ENCODE results near the gene ACBD6.

The ACBD6 gene

DNA sequence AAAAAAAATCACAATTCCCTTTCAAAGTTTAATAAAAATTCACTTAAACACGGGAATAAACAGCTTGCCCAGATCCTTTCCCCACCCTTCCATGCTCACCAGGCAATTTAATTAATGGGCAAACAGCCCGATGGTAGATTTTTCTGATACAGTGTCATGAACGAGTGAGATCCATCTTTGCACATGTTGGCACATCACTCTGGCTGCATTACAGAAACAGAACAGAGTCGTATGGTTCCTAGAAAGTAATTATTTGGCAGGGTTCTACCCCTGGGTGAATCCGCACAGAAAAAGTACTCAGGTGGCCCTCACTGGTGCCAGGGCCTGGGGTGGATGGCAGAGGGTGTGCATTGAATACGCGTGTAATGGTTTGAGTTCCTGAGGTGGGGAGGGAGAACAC lies 31.8 kb upstream of the ACBD6 start:
- H3K4me3 ChIP-seq (ENCODE audit: low read depth, low read length), result no peak overlapping the region
- TF ChIP-seq, protein P1, sequence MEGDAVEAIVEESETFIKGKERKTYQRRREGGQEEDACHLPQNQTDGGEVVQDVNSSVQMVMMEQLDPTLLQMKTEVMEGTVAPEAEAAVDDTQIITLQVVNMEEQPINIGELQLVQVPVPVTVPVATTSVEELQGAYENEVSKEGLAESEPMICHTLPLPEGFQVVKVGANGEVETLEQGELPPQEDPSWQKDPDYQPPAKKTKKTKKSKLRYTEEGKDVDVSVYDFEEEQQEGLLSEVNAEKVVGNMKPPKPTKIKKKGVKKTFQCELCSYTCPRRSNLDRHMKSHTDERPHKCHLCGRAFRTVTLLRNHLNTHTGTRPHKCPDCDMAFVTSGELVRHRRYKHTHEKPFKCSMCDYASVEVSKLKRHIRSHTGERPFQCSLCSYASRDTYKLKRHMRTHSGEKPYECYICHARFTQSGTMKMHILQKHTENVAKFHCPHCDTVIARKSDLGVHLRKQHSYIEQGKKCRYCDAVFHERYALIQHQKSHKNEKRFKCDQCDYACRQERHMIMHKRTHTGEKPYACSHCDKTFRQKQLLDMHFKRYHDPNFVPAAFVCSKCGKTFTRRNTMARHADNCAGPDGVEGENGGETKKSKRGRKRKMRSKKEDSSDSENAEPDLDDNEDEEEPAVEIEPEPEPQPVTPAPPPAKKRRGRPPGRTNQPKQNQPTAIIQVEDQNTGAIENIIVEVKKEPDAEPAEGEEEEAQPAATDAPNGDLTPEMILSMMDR (IDR thresholded peaks at IDR 0.05; ENCODE audit: low read depth, low read length, missing control alignments), result no peak
- DNase-seq (ENCODE audit: low read depth), result no peak

DNA sequence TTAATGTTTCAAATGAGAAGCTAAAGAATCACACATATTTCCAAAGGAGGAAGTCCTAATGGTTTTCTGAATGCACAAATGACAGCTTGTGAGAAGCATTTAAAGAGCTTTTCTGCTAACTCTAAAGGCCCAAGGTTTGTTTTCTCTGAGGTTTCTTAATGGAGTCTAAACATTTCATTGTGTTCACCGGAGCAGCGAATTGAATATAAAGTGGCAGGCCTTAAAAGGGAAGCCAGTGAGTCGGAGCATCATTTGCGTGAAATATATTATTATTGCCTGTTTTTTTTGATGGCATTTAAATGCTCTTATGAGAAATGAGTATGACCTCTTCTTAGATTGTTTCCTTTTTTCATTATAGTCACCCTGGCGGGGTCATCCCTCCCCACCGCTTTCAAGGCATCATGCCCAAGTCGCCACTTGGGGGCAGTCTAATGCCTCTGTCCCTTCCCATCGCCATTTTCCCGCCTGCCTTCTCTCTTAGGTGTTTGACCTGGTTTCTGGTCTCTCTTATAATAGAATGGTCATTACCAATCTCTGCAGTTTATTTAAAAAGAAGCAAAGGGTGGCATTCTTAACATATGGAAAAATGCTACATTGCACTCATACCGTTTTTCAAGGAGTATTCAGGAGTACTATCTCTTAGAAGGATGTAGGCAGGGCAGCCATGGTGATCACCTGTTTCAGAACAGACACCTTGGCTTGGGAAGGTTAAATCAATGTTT lies 31.1 kb upstream of the ACBD6 start:
- no peak overlapping the region for H3K4me3 ChIP-seq (ENCODE audit: low read depth, low read length)
- peak; percentile 24 for DNase-seq (ENCODE audit: low read depth)
- TF ChIP-seq, protein P1 (IDR thresholded peaks at IDR 0.05; ENCODE audit: low read depth, low read length, missing control alignments), result peak; percentile 87

DNA sequence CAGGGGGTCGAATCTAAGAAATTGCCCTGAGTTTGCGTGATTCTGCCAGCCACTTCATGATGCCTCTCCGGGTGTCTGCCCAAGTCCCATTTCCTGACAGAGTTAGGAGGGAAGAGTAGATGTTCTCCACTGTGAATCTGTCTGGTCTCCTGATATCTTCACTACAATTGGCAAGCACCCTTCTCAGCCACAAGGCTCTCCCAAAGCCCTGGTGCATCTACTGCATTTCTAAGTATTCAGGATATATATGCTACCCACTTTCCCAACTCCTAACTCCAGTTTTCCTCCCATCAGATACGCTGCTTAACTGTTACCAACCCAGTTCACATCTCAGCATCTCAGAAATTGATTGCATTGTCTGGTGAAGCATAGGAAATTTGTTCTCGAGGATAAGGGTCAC lies 30.5 kb upstream of the ACBD6 start:
- TF ChIP-seq, protein P1 (IDR thresholded peaks at IDR 0.05; ENCODE audit: low read depth, low read length, missing control alignments), result no peak
- DNase-seq (ENCODE audit: low read depth), result no peak
- H3K4me3 ChIP-seq (ENCODE audit: low read depth, low read length), result no peak overlapping the region

DNA sequence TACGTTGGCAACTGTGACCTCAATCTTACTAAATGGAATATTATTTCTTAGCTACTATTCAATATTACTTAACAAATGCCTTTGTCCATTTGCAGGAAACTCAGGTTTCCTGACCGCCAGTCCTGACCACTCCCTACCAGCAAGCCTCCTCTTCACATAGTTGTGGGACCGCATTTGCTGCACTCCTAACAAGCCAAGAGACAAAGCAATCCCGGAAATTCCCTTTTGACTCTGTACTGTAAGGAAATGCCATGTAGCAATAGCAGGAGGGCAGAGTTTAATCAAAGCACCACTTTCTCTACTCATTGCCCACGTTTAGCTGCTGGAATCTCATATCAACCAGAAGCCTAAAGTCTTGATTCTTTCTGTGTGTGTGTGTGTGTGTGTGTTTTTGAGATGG lies 28.1 kb upstream of the ACBD6 start:
- no peak overlapping the region for H3K4me3 ChIP-seq (ENCODE audit: low read depth, low read length)
- DNase-seq (ENCODE audit: low read depth), result no peak
- TF ChIP-seq, protein P1 (IDR thresholded peaks at IDR 0.05; ENCODE audit: low read depth, low read length, missing control alignments), result no peak

DNA sequence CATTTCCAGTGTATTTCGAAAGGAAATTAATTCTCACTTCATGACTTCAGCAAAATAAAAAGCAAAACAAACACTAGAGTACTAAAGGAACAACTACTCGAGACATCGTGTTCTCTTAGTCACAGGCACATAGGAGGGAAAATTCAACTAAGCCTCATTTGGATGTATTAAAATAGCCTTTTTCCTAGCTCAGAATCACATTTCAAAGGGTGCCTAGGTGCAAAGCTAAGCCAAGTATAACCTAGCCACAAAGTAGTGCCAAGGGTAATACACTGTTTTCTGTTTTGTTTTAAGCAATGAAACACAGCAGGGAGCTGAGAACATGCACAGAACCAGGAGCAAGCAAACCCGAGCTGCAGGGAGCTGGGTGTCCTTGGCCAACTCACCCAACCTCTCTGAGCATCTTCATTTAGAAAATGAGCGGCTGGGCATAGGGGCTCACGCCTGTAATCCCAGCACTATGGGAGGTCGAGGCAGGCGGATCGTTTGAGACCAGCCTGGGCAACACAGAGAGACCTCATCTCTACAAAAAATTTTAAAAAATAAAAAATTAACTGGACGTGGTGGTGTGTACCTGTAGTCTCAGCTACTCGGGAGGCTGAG lies 26.6 kb upstream of the ACBD6 start:
- H3K4me3 ChIP-seq (ENCODE audit: low read depth, low read length), result no peak overlapping the region
- no peak for DNase-seq (ENCODE audit: low read depth)
- TF ChIP-seq, protein P1 (IDR thresholded peaks at IDR 0.05; ENCODE audit: low read depth, low read length, missing control alignments), result no peak

DNA sequence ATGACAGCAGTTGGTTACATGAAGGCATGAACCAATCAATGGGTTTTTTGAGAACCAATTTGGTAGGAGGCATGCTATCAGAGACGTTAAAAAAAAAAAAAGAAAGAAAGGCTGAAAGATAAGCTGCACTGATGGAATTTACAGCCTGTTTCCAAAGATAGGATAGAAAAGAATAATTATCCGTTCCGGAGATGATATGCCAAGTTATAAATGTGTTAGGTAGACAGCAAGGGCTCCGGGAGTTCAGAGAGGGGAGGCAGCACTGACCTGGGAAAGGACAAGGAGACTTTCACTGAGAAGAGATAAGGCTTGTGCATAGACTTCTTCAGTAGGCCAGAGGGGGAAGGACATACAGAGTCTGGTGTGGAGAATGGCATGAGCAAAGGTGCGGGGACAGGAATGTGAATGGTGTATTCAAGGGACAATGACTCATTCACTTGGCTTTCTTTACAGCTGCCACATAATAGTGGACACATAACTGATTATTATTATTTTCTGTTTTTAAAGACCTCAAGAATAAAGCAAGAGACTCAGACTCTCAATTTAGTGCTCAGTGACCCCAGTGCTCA lies 24.8 kb upstream of the ACBD6 start:
- no peak overlapping the region for H3K4me3 ChIP-seq (ENCODE audit: low read depth, low read length)
- TF ChIP-seq, protein P1 (IDR thresholded peaks at IDR 0.05; ENCODE audit: low read depth, low read length, missing control alignments), result no peak
- no peak for DNase-seq (ENCODE audit: low read depth)
